Fibroblast of skin of left quadriceps (primary cell): ENCODE results near the gene RGL3.
"Not testable (repeated sequence)": the region's sequence is repeated elsewhere in the genome, so short reads cannot be mapped to it uniquely, and the experiment has no call there.

Experiments
- DNase-seq, 2 experiments: peaks; one replicate each; pipeline ENCODE4 v3.0.0-alpha.2; 2013; ENCODE audit warnings: low read depth in 2 of 2

RGL3 gene

GRCh38 chr19:11383706-11384048 lies 35.4 kb downstream of the RGL3 start:
- no peak for DNase-seq

GRCh38 chr19:11382898-11383705 lies 36.0 kb downstream of the RGL3 start:
- DNase-seq = no peak

GRCh38 chr19:11380653-11381537 lies 38.2 kb downstream of the RGL3 start:
- DNase-seq = peak; percentile 89 to 90

- no peak for DNase-seq
These were observed 39.2 kb downstream of the RGL3 start for GRCh38 chr19:11379857-11380350.

GRCh38 chr19:11379269-11379845 lies 39.8 kb downstream of the RGL3 start:
- not testable (repeated sequence) for DNase-seq

GRCh38 chr19:11378319-11379189 lies 40.6 kb downstream of the RGL3 start:
- no peak for DNase-seq

GRCh38 chr19:11377756-11378155 lies 41.4 kb downstream of the RGL3 start:
- no peak for DNase-seq

- peak; percentile 87 to 90 for DNase-seq
These were observed 41.9 kb downstream of the RGL3 start for GRCh38 chr19:11377237-11377636.

- DNase-seq = no peak
These were observed 43.8 kb downstream of the RGL3 start for GRCh38 chr19:11375143-11375948.

- peak; percentile 99 for DNase-seq
These were observed 44.5 kb downstream of the RGL3 start, which contains the start of gene SWSAP1 for GRCh38 chr19:11374433-11375142. TSS of gene SWSAP1 (plus strand) at chr19:11374666. CDS start at chr19:11374681, 15 bp downstream.

- no peak for DNase-seq
These were observed 45.2 kb downstream of the RGL3 start for GRCh38 chr19:11373885-11374432.

GRCh38 chr19:11373166-11373884 lies 45.8 kb downstream of the RGL3 start:
- DNase-seq = no peak

- DNase-seq = no peak
These were observed 48.4 kb downstream of the RGL3 start for GRCh38 chr19:11370744-11371143.

- no peak for DNase-seq
These were observed 51.6 kb downstream of the RGL3 start for GRCh38 chr19:11367528-11367927.

GRCh38 chr19:11365557-11366117 lies 53.5 kb downstream of the RGL3 start:
- no peak for DNase-seq

- DNase-seq = no peak
These were observed 54.2 kb downstream of the RGL3 start for GRCh38 chr19:11364935-11365334.

- no peak for DNase-seq
These were observed 54.7 kb downstream of the RGL3 start for GRCh38 chr19:11364296-11364904.

- no peak for DNase-seq
These were observed 55.2 kb downstream of the RGL3 start for GRCh38 chr19:11363881-11364280.
